Stimulated activated CD4-positive, alpha-beta T cell treated with anti-CD3 and anti-CD28 coated beads, Interleukin-1b, Interleukin-23, amount 100 ng/mL, for 4 hours (primary cell): Measurements from ENCODE around the gene FFAR2.

Experiments used
- DNase-seq, 2 donors: peaks; one replicate each; pipeline ENCODE4 v3.0.0-alpha.2; 2020; ENCODE audit warnings: low read depth in 2 of 2

FFAR2 gene

DNA sequence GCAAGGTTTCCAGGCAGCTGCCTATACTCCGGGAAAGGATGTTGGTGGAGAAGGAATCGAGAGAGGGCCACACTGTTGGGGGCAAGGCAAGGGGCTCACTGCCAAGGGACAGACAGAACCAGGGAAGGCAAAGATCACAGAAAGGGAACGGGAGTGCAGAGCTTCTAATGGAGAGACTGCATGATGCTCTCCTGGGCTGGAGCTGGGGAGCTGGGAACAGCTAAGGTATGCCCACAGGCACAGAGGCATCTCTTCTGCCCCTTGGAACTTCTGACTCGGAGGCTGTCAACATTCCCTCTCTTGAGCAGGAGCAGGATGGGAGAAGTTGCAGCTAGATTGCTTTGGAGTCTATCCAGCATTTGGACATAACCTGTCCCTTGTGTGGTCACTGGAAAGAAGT, 22.4 kb upstream of the FFAR2 start:
- DNase-seq = no peak

DNA sequence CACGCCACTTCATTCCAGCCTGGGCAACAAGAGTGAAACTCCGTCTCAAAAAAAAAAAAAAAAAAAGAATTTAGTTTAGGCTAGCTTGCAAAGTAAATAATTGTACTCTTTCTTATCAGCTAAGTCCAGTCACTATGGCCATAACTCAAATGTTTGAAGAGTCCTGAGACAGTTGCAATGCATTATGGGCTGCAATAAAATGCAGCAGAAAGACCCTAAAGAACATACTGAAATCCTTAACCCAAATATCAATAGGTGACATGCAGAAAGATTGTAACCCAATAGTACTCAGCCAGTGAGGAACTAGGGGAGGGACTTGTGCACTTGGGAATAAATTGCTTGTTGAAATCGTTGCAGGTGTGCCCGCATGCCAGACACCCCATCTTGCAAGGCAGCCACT, 20.9 kb upstream of the FFAR2 start:
- DNase-seq = no peak

DNA sequence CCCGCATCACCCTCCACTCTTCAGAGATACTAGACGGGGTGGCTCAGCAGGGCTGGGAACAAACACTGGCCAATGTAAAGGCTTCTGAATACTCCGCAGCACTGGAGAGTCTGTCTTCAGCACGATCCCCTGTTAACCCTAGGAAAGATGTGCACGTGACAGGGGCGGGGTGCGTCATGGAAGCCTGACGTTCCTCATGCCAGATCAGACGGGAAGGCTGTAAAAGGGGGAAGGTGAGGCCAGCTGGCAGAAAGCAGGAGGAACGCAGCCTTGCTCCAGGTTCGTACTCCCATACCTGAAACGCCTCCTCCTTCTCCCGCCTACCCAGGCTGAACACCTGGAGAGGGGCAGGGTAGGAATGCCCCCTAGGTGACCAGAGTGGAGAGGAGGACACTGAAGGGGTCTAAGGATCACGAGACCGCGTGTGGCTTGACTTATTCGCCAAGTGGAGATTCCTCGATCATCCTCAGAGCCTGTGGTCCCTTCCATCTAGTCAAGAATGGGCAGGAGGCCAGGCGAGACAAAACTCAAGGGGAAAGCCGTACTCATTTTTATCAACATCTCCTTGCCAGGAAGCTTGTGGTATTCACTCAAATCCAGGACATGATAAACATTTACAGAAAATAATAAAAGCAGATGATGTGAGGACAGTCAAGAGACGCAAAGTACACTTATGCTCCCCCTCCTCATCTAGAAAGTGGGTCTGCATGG, 18.2 kb upstream of the FFAR2 start:
- DNase-seq = no peak

DNA sequence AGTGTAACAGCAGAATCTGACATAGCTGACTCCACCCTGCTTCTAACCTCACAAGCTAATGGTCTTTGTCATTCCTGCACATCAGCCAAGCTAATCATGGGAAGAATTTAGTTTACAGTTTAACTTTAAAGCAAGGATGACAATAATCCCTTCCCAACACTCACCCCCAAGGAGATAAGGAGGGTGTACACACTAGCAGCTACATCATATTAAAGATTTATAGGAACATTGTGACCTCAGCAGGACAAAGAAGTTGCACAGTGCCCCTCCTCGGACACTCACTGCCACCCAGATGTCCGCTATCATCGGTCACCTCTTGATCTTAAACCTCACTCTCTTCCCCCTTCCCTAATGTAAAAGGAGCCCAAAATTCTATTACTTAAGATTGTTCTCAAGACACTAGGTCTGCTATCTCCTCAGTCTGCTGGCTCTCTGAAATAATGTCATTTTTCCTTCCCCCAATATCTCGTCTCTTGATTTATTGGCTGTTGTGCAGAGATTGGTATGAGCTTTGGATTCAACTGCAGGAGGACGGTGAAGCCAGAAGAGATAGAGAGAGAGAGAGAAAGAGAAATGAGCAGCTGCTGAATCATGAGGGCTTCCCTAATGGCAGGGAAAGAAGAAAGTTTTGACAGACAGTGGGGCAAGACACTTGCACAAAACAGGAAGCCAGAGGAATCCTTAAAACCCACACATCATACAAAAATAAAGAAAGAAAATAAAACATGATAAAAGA, 17.5 kb upstream of the FFAR2 start:
- no peak for DNase-seq

DNA sequence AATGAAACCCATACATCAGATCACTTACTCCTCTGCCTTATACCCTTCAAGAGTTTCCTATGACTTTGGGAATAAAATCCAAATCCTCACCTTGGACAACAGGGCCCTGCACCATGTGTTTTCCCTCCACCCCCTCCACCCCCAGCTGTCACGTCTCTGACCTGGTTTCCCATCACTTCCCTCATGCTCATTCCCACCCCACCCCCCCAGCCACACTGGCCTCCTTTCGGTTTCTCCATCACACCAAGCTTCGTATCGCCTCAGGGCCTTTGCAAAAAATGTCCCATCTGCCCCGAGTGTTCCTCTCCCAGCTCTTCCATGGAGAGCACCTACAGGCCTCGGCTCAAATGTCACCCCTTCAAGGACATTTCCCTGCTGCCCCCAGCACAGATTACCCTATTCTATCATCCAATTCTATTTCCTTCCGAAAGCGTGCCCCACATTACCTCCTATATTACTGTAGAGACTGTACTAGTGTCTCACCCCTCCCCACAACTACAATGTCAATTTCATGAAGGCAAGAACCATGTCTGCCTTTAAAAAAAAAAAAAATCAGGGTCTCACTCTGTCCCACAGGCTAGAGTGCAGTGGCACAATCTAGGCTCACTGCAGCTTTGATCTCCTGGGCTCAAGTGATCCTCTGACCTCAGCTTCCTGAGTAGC, 16.8 kb upstream of the FFAR2 start:
- no peak for DNase-seq

DNA sequence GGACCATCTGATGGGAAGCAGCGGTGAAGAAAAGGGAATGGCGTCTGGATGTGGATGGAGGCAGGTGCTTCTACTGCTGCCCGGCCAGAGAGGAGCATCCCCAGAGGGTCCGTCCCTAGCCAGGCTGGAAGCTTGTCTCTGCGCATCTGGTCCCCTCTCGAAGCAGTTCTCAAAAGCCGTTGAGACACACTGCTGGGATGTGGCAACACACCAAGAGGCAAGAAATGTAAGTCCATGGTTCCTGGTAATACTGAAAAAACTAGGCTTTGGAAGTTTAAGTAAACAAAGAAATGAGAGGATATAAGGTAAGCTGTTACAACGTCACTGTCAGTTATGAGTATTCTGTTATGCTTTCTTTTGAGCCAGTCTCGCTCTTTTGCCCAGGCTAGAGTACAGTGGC, 15.1 kb upstream of the FFAR2 start:
- DNase-seq = no peak

DNA sequence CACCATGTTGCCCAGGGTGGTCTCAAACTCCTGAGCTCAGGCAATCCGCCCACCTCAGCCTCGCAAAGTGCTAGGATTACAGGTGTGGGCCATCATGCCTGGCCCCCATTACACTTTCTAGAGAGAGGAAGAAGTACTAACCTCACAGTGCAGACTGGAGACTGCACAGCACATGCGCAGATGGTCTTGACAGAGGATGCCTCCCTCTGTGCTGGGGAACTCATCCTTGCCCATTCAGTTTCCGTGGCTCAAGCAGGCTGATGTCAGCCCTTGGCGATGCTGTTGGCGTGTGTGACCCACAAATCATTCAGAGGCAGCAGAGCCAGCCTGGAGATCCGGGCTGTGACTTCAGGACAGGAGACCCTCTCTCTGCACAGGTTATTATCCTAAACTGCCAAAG, 14.6 kb upstream of the FFAR2 start:
- no peak for DNase-seq

DNA sequence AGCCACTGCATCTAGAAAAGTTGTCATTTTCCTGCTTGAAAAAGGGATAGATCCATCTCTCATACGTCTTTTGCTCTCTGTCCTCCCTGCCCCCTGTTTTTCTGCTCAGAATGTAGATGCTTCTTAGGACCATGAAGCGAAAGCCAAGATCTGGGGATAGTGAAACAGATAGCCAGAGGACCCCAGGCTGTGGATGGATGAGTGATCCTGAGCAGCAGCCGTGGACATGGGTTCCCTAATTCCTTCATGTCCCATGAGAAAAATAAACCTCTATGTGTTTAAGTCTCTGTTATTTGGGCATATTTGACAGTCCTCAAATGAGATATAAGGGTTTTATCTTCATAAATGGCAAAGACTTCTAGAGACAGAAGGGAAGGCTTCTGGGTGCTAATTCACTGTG, 12.2 kb upstream of the FFAR2 start:
- DNase-seq = no peak

DNA sequence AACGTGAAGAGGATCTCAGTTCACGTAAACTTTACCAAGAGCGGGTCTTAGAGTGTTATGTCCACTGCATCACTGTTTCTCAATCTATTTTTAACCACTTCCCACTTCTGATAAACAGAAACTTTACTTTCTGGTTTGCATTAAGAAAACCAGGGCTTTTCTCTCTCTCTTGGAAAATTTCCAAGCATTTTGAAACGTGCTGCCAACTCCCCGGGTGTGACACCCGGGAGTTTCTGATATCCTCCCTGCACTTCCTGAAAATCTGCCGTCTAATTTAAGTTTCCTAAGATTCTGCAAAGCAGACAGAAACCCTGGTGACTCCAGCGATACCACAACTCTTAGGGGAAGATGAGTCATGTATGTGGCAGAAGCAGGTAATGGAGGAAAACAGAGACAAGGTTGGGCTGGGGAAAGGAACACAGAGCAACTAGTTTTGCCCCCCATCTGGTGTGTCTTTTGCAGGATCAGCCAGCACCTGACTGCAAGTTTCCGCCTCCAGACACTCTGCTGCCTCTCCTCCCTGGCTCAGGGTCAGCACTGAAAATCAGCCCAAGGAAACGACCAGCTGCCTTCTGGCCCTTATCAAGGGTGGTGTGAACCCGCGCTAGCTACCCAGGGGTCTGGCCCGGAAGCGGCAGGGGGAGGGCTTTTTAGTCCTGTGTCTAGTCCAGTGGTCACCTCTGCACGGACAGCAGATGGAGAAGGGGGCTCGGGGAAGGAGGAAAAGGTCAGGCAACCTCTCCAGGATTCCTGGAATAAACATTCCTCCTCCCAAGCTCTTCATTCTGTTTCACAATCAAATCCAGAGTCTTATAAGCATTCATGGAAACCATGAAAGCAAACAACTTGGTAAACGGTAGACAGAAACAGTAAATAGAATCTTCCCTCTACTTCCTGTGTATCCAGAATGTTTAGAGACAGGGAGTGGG, 11.3 kb upstream of the FFAR2 start:
- DNase-seq = no peak

DNA sequence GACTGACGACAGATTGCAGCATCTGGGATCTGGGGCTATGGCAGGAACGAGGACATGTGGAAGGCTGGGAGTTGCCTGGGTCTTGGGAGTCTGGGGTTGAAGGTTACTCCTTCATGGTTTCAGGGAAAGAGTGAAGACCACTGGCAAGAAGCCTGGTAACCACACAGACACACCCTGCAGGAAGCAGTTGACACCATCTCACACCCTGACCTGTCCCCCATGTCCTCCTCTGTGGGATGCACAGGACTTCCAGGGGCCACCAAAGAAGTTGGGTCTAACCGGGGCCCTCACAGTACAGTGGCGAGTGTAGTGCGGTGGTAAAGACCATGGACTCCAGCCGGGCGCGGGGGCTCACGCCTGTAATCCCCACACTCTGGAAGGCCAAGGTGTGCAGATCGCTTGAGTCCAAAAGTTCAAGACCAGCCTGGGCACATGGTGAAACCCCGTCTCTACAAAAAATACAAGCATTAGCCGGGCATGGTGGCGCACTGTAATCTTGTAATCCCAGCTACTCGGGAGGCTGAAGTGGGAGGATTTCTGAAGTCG, 10.6 kb upstream of the FFAR2 start:
- no peak for DNase-seq

DNA sequence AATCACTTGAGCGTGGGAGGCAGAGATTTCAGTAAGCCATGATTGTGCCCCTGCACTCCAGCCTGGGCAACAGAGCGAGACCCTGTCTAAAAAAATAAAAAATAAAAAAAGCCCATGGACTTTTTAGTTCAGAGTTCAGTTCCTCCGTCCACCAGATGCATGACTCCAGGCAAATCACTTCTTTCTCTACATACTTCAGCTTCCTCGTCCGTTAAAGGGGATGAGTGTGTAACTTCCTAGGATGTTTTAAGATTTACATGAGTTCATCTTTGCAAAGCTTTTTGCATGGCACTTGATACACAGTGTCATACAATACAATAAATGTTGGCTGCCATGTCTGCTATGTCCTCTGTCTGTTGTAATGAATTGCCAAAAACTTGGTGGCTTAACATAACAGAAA, 10.0 kb upstream of the FFAR2 start:
- no peak for DNase-seq

DNA sequence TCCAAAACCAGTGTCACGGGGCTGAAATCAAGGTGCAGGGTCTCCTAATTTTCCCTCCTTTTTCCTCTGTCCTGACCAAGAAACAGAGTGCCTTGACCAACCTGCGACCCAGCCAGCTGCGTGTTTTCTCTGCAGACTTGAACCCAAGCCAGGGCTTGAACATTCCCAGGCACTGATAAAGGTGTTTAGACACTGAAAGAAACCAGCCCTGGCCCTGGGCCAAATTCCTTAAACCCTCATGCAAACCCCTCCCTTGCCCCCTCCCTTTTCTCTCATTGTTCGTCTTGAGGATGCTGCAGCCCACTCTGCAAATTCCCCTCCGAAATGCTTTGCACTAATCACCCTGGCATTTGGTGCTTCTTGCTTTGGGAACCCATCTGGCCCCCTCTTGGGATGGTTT, 9.5 kb upstream of the FFAR2 start:
- DNase-seq = no peak

DNA sequence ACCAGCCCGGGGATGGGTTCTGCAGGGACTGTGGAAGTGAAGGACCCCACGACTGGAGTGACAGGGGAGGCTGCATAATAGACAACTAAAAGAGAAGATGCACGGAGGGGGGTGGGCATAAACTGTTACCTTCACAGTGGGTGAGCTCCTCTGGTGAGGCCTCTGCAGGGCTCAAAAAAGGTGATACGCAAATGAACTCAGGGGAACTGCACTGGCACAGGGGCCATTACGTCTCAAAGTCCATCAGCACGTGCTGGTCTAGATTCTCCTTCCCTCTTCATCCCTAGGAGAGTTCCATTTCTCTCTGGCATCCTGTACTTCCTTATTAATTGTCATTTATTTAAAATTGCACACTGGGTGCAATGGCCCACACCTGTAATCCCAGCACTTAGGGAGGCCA, 8.1 kb upstream of the FFAR2 start:
- DNase-seq = no peak

DNA sequence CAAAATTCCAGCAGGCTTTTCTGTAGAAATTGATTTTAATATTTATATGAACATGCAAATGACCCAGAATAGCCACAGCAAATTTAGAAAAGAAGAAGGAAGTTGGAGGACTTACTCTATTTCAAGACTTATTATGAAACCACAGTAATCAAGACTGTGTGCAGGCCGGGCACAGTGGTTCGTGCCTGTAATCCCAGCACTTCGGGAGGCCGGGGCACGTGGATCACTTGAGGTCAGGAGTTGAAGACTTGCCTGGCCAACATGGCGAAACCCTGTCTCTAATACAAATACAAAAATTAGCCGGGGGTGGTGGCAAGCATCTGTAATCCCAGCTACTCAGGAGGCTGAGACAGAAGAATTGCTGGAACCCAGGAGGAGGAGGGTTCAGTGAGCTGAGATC, 6.0 kb upstream of the FFAR2 start:
- no peak for DNase-seq

DNA sequence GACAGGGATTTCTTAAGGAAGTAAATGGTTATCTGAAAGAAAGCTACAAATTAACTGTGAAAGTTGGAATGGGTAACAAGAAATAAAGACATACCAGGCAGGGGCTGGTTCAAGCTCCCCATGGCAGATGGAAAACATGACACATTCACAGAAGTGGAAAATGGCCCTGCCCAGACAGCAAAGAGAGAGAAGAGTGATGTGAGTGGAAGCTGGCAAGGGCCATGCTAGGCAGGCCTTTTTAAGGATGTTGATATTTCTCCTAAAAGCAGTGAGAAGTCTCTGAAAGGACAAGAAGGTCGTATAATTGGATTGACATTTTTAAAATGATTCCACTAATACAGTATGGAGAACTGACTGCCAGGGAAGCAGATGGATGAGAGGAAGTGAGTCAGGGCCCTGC, 3.3 kb upstream of the FFAR2 start:
- no peak for DNase-seq

DNA sequence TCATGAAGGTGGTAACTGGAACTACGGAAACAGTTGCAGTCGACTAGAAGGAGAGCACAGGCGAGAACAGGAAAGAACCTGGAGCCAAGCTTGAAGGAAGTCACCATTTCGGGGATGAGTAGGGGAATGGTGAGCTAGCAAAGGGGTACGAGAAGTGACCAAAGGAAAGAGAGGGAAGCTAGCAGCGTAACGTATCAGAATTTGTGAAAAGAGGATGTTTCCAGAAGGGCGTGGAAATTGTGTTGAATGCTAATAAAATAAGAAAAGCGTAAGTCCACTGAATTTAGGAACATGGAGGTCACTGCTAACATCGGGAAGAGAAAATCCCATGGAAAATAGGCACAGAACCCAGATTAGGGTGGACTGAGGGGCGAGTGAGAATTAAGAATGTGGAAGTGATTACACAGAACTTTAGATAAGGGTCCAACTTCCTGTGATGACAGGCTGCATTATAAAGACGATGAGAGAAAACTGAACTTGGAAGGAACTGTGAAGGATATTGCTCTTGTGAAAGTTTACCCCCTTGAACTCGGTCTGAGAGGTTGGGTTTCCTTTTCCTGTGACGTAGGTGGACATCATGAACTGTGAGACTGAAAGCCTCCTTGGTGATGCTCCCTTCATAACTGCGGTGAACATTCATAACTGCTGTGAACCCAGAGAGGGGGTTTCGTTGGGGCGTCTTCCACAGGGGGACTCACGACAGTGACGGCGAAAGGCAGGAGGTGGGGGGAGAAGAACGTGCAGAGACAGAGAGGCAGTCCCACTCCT, 2.0 kb upstream of the FFAR2 start:
- no peak for DNase-seq

DNA sequence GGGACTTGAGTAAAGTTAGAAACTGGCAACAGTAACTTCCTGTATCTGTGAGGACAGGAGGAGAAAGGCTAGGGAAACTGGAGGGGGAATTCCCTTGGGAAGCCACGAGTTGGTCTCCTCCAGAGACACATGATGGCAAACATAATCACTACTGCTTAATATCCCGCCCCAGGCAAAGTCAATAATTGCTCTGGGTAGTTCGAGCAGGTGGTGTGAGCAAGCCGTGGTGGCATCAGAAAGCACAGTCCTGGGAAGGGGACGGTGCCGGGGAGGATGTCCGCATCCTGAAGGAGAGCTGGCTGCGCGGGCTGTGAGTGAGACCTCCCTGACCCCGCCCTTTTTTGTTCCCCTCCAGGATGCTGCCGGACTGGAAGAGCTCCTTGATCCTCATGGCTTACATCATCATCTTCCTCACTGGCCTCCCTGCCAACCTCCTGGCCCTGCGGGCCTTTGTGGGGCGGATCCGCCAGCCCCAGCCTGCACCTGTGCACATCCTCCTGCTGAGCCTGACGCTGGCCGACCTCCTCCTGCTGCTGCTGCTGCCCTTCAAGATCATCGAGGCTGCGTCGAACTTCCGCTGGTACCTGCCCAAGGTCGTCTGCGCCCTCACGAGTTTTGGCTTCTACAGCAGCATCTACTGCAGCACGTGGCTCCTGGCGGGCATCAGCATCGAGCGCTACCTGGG, 1.4 kb downstream of the FFAR2 start:
- DNase-seq = no peak

DNA sequence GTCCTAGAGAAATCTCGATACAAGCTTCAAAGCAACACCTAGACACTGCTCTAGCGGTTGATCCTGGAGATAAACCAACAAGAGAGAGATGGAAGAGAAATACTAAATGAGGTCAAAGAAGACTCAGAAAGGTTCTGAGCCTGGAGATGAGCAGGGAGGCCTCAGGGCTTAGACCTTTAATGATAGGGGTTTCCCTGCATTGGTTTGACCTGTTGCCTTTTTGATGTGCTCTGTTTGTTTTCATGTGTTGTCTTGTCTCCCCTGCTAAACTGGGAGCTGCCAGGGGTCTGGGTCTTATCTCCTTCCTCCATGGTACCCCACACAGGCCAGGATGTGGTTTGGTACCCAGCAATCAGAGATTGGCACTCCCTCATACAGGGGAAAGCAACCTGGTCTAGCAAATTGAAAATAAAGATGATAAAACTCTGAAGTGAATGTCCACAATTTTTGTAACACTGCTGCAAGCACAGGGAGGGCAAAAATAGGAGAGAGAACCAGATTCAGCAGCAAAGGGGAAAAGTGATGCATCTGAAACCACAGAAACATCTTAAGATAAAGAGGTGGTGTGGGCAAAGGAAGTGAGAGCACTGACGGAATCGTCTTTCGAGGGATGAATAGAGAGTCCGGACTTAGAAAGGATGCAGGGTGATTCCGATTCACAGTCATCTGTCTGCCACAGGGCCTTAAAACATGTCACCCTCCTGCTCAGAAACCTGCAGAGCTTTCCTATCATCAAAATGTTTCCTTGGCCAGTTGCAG, 3.5 kb downstream of the FFAR2 start:
- DNase-seq = no peak

DNA sequence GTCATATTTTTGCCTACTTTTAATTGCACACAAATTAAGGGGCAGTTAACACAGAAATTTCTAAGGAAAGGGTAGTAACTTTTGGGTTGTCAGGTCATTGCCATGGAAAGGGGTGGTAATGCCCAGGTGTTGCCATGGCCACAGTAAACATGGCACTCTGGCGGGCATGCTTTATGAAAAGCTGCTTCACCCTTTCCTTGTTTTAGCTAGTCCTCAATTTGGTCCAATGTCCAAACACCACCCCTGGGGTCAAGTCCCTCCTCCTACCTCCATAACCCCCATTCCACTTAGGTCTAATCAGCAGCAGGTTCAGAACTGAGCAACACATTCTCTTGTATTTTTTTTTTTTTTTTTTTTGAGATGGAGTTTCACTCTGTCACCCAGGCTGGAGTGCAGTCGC, 6.6 kb downstream of the FFAR2 start:
- no peak for DNase-seq
